Measurements from ENCODE around the gene PRKAR1B. TPM values are rescaled to one million over a fixed set of nuclear protein-coding genes. Genes with fewer than 3 reads are reported as not detected.

Gene PRKAR1B
- total RNA-seq, 2 experiments from 2014 or later: 22.5 to 41.6 TPM

- H3K9me2 ChIP-seq (ENCODE audit: insufficient read depth, low read length): no peaks in the 10 kb centered on the region
- no peaks in the 10 kb centered on the region for H4K20me1 ChIP-seq (ENCODE audit: insufficient read depth, low read length)
- no peak for DNase-seq (ENCODE audit: low spot score)
Measured at GRCh38 chr7:595621-596010, 131.5 kb downstream of the PRKAR1B start.

GRCh38 chr7:594920-595620 is 132.0 kb downstream of the PRKAR1B start:
- POLR2A ChIA-PET: no interaction called here
- H2AFZ ChIP-seq (ENCODE audit: low read length): no peak overlapping the region
- no peaks in the 10 kb centered on the region for H4K20me1 ChIP-seq (ENCODE audit: insufficient read depth, low read length)
- intact Hi-C loops (cut with micrococcal nuclease; ENCODE audit: unreplicated experiment): no loop called here
- BruUV-seq (replicated peaks): no TSS peak
- peaks cover 15% of the 10 kb centered on the region for H3K36me3 ChIP-seq (ENCODE audit: insufficient read depth, low read length)
- H3K4me2 ChIP-seq (ENCODE audit: low read length): no peak overlapping the region
- H3K27ac ChIP-seq (ENCODE audit: low read depth, low read length, poor library complexity, severe bottlenecking): no peak overlapping the region
- H3K79me2 ChIP-seq (ENCODE audit: insufficient read depth, low read depth, low read length): no peaks in the 10 kb centered on the region
- H3K4me3 ChIP-seq (ENCODE audit: low read depth, low read length, poor library complexity, severe bottlenecking): no peak overlapping the region
- no peaks in the 10 kb centered on the region for H3K9me3 ChIP-seq (ENCODE audit: low read length)
- CTCF ChIA-PET (ENCODE audit: unreplicated experiment): no interaction called here
- no peak for DNase-seq (ENCODE audit: low spot score)
- TF ChIP-seq CTCF (conservative IDR thresholded peaks at IDR 0.05; ENCODE audit: low read length) (no peak), EZH2phosphoT487 (IDR thresholded peaks at IDR 0.05; ENCODE audit: borderline replicate concordance, low read depth, low read length) (no peak)
- no peaks in the 10 kb centered on the region for H3K9me2 ChIP-seq (ENCODE audit: insufficient read depth, low read length)
- H3K4me1 ChIP-seq (ENCODE audit: insufficient read depth, low read length, poor library complexity, severe bottlenecking): no peaks in the 10 kb centered on the region

More at GRCh38 chr7:595621-596010, 131.5 kb downstream of the PRKAR1B start:
- Histone ChIP-seq H3K27ac (ENCODE audit: low read depth, low read length, poor library complexity, severe bottlenecking) (no peak overlapping the region), H3K9me3 (ENCODE audit: low read length) (no peaks in the 10 kb centered on the region), H3K36me3 (ENCODE audit: insufficient read depth, low read length) (peaks cover 13% of the 10 kb centered on the region), H2AFZ (ENCODE audit: low read length) (no peak overlapping the region), H3K4me3 (ENCODE audit: low read depth, low read length, poor library complexity, severe bottlenecking) (no peak overlapping the region), H3K4me2 (ENCODE audit: low read length) (no peak overlapping the region), H3K4me1 (ENCODE audit: insufficient read depth, low read length, poor library complexity, severe bottlenecking) (no peaks in the 10 kb centered on the region), H3K79me2 (ENCODE audit: insufficient read depth, low read depth, low read length) (no peaks in the 10 kb centered on the region)
- POLR2A ChIA-PET: no interaction called here
- no peak for TF ChIP-seq EZH2phosphoT487 (IDR thresholded peaks at IDR 0.05; ENCODE audit: borderline replicate concordance, low read depth, low read length)
- TF ChIP-seq CTCF (conservative IDR thresholded peaks at IDR 0.05; ENCODE audit: low read length): no peak
- CTCF ChIA-PET (ENCODE audit: unreplicated experiment): no interaction called here
- BruUV-seq (replicated peaks): no TSS peak
- intact Hi-C loops (cut with micrococcal nuclease; ENCODE audit: unreplicated experiment): no loop called here

GRCh38 chr7:594212-594913 is 132.7 kb downstream of the PRKAR1B start:
- Histone ChIP-seq H3K4me3 (ENCODE audit: low read depth, low read length, poor library complexity, severe bottlenecking) (no peak overlapping the region), H3K4me1 (ENCODE audit: insufficient read depth, low read length, poor library complexity, severe bottlenecking) (no peaks in the 10 kb centered on the region), H3K36me3 (ENCODE audit: insufficient read depth, low read length) (peaks cover 22% of the 10 kb centered on the region), H3K9me3 (ENCODE audit: low read length) (no peaks in the 10 kb centered on the region), H4K20me1 (ENCODE audit: insufficient read depth, low read length) (no peaks in the 10 kb centered on the region), H3K27ac (ENCODE audit: low read depth, low read length, poor library complexity, severe bottlenecking) (no peak overlapping the region), H3K79me2 (ENCODE audit: insufficient read depth, low read depth, low read length) (no peaks in the 10 kb centered on the region), H2AFZ (ENCODE audit: low read length) (no peak overlapping the region), H3K4me2 (ENCODE audit: low read length) (no peak overlapping the region), H3K9me2 (ENCODE audit: insufficient read depth, low read length) (no peaks in the 10 kb centered on the region)
- ChIA-PET CTCF (ENCODE audit: unreplicated experiment) (no interaction called here), POLR2A (no interaction called here)
- DNase-seq (ENCODE audit: low spot score): no peak
- BruUV-seq (replicated peaks): no TSS peak
- TF ChIP-seq EZH2phosphoT487 (IDR thresholded peaks at IDR 0.05; ENCODE audit: borderline replicate concordance, low read depth, low read length): no peak
- TF ChIP-seq CTCF (conservative IDR thresholded peaks at IDR 0.05; ENCODE audit: low read length): no peak
- intact Hi-C loops (cut with micrococcal nuclease; ENCODE audit: unreplicated experiment): no loop called here
